Inflammatory macrophage treated with lipopolysaccharide for 4 hours (primary cell): ENCODE measurements around the gene ZMYND12.

Experiments used
- DNase-seq: peaks from one replicate; pipeline ENCODE4 v3.0.0-alpha.2; 2020

ZMYND12 gene

GRCh38 chr1:42386051-42386450 is 69.8 kb downstream of the ZMYND12 start:
- DNase-seq, result no peak

DNA sequence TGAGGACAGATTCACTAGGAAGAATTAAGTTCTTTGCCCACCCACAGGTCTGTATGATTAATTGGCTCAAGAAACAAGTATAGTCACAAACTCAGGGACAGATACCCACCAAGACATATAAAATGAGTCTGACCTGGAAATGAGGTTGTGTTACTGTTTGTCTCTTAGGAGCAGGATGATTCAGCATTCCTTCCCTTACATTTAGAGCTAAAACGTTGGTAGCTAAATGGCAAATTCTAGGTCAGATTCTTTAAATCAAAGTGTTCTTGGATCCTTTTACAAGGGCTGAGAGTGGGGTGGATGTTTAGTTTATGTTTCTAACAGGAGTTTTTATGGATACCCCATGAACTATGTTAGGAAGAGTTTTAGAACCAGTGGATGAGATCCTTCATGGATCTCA is 70.5 kb downstream of the ZMYND12 start:
- DNase-seq, result no peak

DNA sequence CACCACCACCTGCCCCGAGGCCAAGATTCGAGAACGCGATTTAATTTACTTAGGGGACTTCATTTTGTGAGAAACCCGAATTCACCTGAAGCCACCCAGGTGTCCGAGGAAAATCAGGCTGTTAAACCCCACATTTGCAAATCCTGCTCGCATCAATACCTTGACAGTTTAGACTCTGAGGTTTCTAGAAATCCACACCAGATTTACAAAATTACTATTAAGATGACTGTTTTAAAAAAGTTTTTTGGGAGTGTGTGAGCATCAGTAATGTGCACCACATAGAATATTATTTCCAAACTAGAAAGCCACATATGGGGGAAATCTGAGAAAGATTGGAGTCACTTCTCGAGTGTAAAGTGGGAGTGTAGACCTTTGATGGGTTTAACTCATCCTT is 74.5 kb downstream of the ZMYND12 start:
- DNase-seq, result no peak

DNA sequence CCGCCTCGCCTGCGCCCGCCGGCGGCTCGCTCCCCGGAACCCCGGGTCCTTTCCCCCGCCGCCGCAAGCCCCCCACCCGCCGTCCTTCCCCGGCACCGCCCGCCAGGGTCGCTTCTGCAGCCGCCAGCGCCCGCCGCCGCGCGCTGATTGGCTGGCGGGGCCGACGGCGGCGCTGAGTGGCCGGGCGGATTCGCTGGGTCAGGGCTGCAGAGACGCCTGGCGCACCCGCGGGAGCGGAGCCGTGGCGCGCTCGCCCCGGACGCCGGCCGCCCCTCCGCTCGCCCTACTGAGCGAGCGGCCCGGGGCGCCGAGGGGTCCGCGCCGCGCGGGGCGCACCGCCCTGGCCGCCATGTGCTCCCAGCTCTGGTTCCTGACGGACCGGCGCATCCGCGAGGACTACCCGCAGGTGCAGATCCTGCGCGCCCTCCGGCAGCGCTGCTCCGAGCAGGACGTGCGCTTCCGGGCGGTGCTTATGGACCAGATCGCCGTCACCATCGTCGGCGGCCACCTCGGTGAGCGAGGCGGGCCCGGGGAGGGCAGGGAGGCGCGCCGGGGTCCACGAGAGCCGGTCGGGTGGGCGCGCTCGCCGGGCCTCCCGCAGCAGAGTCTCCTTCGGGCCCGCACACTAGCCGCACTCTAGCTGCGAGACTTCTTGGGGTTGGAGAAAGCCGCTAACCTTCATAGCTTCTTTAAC is 75.1 kb downstream of the ZMYND12 start, which contains the start of gene RIMKLA:
TSS of gene RIMKLA (plus strand) at position 207 of the 694 bp plus-strand sequence. CDS start at position 350, 143 bp downstream.
- peak; percentile 7 for DNase-seq
